T-helper 1 cell (primary cell): ENCODE data around the gene FBXO11.

Experiments
- DNase-seq, 5 donors: peaks; one replicate each; pipeline ENCODE4 v3.0.0-alpha.2; 2012 to 2020

Gene FBXO11

DNA sequence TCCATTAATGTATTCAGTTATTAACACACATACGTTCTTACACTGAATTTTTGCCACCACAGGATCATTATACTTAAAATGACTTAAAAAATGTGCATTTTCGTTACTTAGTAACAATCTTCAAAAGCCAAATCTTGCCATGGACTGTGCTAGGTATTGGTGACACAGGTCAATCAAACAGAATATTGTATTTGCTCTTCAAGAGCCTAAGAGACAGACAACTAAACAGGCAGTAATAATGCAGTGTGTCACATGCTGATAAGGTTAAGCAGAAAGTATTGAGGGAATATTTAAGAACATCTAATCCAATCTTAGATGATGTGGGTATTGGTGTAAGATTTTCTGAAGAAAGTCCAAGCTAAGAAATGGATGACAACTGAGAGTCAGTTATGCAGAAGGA is 56.9 kb downstream of the FBXO11 start:
- no peak for DNase-seq

DNA sequence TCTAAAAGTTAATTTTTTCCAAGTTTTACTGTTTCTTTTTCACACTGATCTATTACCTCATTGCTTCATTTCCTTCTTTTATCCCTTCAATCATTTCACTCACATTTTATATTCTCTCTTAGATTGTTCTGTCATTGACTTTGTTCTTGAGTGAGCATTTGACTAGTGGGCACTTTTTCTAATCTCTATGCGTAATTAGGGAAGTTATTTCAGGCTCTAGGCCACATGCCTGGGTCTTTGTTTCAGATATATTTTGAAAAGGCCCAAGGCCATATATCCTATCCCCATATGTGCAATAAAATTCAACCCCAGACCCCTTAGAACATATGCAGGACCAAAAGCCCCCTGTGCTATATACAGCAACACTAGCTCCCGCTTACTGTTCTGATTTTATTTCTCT is 62.1 kb downstream of the FBXO11 start:
- DNase-seq: no peak

DNA sequence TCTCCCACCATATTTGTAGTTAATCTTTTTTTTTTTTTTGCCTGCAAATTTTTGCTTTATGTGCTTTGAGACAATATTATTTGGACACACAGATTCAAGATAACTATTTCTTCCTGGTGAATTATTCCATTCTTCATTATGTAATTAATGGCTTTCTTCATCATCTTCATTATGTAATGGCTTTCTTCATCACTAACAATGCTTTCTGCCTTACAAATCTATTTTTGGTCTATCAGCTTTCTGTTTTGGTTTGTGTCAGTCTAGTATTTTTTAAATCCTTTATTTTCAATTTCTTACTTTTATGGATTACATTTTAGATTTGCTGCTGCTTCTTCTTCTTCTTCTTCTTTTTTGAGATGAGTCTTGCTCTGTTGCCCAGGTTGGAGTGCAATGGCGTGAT is 62.9 kb downstream of the FBXO11 start:
- no peak for DNase-seq

DNA sequence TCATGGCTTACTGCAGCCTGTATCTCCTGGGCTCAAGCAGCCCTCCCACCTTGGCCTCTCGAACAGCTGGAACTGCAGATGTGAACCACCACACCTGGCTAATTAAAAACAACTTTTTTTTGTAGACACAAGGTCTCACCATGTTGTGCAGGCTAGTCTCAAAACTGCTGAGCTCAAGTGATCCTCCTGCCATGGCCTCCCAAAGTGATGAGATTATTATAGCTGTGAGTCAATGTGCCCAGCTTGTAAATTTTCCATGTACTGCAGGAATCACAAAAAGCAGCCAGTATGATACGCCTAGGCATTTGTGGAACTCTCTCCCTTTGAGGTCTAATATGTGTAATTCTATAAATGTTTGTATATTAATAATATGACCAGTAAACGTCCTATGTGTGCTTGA is 63.5 kb downstream of the FBXO11 start:
- no peak for DNase-seq

DNA sequence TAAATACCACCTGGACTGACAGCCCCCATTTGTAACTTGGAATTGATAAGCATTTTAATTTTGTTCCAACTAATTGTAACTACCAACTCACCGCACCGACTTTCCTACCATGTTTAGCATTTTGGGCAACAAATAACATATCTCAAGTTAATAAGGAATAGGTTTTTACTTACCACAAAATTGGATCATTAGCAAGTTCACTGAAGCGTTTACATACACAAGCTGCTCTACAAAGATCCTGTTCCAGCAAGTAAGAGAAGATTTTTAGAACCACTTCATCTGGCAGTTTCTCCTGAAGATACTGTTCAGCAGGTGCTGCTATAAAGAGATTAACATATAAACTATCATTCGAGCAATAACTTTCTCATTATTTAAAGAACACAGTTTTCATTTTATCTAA is 67.6 kb downstream of the FBXO11 start:
- DNase-seq: no peak

DNA sequence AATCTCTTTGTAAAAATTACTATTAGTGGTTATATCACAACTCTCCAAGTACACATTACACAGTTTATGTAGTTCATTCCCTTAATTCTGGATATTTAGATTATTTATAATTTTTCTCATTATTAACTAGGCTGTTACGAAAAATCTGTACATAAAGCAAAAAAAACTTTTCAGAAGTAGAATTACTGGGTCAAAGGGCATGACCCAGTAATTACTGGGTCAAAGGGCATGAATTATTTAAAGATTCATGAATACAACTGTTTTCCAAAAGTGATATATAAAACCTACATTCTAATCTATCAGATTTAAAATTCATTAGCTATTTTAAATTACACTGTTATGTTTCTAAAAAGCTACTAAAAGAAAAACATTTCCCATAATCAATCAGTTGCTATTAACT is 68.0 kb downstream of the FBXO11 start:
- no peak for DNase-seq

DNA sequence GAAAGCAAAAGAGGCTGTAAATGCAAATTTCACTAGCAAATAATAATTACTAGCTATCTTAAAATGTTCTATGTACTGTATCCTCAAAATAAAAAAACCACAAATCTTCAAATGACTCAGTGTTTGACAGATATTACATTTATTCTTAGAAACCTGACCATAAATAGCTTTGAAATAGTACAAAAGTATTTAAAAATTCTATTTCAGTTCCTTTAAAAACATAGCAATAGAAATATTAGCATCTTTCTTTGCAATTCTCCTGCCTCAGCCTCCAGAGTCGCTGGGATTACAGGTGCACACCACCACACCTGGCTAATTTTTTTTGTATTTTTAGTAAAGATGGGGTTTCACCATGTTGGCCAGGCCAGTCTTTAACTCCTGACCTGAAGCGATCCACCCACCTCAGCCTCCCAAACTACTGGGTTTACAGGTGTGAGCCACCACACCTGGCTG is 72.8 kb downstream of the FBXO11 start:
- DNase-seq: peak in 1 of 5 donors; percentile 5

DNA sequence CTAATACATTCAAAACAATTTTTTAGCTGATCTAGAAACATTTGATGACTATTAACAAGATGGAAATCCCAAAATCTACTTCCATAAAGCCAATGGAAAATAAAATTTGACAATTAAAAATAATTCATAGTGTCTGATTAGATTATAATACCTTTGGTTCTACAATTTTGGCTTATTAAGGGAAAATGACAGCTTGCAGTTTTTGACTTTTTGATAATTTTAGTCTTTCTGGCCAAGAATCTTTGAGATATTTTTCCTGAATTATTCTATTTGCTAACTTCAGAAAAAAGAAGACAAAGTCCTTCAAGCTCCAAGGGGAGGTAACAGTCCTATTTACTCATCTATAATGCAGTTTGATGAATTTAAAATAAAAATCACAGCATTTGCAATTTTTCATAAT is 83.8 kb downstream of the FBXO11 start:
- DNase-seq: no peak

DNA sequence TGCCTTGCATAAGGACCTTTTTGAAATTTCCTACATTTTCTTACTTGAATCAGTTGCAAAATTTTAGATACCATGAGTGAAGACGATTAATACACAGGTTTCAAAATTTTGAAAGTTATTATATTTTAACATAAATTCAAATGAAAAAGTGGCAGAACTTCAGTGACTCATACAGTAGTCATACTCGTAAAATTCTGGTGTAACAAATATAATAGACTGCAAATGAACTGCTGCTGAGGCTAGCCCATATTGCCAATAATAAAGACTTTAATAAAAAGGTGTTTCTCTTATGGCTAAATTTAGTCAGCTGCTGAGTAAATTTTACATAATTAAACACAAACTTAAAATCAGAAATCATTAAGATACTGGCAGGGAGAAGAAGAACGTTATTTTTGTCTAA is 86.5 kb downstream of the FBXO11 start:
- no peak for DNase-seq

DNA sequence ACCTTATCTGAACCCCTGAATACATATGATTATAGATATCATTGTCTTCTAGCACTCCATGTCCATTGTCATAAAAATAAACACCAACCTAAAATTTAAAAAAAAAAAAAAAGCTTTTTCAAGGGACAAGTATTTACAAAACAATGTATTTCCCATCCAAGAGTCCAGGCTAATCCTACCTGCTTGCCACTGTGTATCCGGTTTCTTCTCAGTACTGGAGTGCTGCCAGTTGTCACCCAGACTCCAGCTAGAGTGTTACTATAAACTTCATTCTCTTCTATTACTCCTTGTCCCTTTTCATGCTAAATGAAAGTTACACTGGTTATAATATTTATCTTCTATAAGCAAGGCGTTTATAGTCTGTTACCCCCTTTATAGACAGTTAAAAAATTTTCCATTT is 87.5 kb downstream of the FBXO11 start:
- DNase-seq: no peak

DNA sequence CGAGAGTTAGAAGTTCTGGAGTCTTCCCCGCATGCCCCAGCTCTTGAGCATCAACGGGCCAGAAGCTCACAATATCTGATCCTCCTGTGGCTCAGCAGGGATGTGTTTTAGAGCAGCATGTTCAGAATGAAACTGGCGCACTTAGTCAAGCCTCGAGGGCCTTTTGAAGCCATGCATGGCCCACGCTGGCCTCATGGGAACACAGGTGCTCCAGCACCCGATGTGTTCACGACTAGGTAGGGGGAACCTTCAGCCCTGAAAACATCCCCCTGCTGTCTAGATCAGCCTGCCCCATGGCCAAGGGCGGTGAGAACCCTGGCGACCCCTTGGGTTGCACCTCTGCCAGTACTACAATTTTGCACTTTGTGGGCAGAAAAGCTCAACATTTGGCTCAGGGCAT is 90.5 kb downstream of the FBXO11 start:
- no peak for DNase-seq

DNA sequence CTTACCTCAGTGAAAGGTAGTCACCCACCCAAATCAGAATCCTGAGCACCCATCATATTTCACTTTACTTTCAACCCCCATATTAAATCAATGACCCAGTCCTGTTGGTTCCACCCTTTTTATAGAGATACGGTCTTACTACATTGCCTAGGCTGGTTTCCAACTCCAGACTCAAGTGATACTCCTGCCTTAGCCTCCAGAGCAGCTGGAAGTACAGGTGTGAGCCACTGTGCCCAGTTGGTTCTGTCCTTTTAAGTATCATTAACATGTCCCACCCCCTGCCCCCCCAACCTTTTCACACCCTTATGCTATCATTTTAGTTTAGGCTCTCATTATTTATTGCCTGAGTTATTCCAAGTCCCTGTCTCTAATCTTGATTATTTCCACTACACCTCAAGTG is 94.6 kb downstream of the FBXO11 start:
- DNase-seq: no peak

DNA sequence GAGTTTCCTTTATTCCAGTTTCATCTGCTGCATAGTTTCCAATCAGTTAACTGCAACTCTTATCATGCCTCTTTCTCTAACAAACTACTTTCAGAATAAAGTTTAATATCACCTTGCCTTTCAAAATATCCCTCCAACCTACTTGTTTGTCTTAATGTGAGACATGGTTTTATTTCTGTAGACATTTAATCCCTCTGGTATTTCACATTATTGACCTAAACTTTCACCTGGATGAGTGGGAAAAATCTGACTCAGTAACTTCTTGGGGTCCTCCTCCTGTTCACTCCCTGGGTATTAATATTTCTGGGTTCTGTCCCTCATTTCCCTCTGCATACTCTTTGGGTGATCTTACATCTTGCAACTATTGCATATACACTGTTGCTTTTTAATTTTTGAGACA is 95.4 kb downstream of the FBXO11 start:
- no peak for DNase-seq

DNA sequence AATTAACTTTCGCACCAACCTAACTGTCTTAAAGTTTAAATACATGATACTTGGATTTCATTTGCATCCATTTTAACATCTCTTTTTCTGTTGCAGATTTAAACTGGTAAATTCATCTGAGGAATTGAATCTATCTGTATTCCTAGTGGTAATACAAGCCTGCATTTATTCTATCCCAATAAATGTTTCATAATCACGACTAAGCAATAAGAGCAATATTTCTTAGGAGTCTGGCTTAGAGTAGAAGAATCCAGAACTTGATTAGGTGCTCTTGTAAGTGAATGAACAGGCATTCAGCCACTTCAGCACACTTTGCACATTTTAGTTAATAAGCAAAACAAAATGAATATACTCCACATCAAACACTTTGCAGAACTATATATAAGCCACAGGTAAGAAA is 96.4 kb downstream of the FBXO11 start:
- DNase-seq: no peak

DNA sequence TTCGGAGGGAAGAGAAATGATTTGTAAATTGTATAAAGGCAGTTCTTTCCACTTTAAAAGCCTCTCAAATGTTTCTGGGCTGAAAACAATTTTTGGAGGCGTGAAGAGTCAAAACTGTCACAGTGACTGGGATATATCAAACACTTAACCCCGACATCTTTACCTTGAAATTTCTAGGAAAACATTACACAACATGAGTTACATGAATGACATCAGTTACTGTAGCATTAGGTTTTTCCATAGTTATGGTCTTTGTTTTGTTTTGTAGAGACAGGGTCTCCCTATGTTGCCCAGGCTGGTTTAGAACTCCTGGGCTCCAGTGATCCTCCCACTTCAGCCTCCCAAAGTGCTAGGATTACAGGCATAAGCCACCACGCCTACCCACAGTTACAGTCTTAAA is 97.7 kb downstream of the FBXO11 start:
- no peak for DNase-seq

DNA sequence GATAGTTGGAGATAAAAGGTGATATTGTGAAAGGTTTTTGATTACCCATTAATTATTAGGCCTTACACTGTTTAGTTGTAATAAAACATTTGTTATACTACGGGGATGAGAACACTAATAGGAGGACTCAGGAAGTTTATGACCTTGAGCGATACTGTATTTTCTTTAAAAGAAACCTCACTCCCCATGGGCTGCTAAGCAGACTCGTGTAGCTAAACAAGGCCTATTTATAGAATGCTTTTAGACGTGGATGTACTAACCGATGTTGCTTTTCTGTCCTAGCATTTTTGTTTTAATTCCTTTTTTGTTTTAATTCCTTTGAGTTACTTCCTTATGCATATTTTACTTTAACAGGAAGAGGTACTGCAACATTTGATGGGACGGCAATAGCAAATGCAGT is 100.4 kb downstream of the FBXO11 start:
- DNase-seq: no peak

DNA sequence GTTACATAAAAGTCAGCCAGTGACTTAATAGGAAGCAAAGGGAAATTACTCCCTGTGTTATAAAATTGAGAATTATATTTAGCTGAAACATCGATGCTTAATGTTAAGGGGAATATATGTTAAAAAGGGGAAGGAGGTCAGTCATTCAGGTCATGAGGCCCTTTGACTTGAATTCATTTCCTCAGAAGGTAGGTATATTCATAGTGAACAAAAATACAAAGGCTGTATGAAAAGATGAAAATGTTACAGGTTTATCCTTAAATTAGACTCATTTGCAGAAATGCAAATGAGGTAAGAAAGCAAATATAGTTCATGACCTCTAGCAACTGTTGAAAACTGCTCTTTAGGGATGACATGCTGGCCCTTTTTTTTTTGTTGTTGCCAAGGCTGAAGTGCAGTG is 102.5 kb downstream of the FBXO11 start:
- no peak for DNase-seq

DNA sequence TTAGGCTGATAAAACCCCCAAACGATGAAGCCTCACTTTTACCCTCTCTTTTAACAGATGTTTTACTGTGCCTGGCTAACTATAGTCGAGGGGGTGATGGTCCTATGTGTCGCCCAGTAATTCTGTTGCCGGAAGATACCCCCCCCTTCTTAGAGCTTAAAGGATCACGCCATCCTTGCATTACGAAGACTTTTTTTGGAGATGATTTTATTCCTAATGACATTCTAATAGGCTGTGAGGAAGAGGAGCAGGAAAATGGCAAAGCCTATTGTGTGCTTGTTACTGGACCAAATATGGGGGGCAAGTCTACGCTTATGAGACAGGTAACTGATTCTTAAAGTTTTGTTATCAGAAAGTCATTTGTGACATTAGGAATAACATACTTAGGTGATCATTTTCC is 102.9 kb downstream of the FBXO11 start:
- no peak for DNase-seq

DNA sequence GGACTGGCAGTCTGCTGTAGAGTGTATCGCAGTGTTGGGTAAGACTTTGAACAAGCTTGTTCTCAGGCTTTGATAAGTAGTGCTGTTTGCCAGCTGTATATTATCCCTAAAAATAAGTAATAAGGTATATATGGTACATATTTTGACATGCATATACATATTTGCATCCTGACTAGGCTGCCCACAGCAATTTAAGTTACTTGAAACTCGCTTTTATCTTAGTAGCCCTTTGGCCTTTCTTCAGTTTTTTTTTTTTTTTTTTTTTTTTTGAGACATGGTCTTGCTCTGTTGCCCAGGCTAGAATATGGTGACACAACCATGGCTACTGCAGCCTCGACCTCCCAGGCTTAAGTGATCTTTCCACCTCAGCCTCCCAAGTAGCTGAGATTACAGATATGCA is 105.2 kb downstream of the FBXO11 start:
- DNase-seq: no peak

DNA sequence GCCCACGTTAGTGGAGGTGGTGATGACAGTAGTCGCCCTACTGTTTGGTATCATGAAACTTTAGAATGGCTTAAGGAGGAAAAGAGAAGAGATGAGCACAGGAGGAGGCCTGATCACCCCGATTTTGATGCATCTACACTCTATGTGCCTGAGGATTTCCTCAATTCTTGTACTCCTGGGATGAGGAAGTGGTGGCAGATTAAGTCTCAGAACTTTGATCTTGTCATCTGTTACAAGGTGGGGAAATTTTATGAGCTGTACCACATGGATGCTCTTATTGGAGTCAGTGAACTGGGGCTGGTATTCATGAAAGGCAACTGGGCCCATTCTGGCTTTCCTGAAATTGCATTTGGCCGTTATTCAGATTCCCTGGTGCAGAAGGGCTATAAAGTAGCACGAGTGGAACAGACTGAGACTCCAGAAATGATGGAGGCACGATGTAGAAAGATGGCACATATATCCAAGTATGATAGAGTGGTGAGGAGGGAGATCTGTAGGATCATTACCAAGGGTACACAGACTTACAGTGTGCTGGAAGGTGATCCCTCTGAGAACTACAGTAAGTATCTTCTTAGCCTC is 107.2 kb downstream of the FBXO11 start:
- no peak for DNase-seq

DNA sequence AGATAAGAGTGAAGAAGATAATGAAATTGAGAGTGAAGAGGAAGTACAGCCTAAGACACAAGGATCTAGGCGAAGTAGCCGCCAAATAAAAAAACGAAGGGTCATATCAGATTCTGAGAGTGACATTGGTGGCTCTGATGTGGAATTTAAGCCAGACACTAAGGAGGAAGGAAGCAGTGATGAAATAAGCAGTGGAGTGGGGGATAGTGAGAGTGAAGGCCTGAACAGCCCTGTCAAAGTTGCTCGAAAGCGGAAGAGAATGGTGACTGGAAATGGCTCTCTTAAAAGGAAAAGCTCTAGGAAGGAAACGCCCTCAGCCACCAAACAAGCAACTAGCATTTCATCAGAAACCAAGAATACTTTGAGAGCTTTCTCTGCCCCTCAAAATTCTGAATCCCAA is 107.7 kb downstream of the FBXO11 start:
- DNase-seq: no peak

DNA sequence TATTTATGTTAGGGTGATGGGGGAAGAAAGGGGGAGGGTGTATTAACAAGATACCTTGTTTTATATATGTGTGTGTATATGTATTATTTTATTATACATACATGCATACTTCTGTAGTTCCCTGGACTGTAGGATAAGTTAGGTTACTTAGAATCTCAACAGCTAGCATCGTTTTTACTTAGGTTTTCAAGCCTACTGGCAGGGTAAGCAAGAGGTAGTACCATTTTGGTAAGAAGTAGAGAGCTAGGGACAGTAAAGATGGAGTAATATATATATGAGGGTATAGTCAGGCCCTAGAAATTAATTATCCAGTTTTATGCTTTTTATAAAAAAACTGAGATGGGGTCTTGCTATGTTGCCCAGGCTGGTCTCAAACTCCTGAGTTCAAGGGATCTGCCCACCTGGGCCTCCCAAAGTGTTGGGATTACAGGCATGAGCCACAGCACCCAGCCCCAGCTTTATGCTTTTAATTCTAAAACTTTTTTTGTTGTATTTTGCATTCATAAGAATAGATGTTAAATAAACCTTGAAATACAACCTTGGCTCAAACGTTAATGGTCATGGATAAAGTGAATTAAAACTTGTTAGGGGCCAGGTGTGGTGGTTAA is 110.1 kb downstream of the FBXO11 start:
- no peak for DNase-seq

DNA sequence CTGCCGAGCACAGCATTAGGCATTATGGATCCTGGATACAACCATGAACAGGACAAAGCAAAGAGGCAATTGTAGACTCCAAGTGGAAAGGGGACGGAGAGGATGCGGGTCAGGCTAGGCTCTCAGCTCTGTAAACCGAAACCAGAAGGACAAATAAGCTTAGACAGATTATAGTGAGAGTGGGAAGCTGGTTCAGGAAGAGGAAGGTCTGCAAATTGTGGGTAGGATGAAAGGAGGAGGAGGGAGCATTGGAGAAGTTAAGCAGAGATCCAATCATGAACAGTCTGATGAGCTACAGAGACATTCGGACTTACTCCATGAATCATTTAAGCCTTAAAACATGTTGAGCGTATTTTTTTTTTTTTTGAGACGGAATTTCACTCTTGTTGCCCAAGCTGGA is 120.3 kb downstream of the FBXO11 start:
- DNase-seq: no peak

DNA sequence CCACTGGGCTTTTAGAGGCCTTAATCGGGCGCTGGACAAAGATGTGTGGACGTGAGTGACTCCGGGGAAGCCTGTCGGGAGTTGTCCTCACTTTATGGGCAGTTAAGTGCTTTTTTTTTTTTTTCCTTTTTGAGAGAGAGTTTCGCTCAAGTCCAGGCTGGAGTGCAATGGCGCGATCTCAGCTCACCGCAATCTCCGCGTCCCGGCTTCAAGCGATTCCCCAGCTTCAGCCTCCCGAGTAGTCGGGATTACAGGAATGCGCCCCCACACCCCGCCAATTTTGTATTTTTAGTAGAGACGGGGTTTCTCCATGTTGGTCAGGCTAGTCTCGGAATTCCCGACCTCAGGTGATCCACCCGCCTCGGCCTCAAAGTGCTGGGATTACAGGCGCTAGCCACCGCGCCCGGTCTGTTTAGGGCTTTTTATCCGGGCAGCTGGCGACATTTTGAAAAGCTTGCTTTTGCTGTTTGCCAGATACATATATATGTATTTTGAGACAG is 121.9 kb downstream of the FBXO11 start:
- DNase-seq: no peak
